Small intestine (tissue), 7 donors: Measurements from ENCODE around the gene CEL. TPM values are rescaled to one million over a fixed set of nuclear protein-coding genes. Genes with fewer than 3 reads are reported as not detected.

Experiments
- DNase-seq, 2 donors: peaks; one replicate each; pipeline versions ENCODE4 v3.0.0 to v3.0.0-alpha.2; 2013
- FAIRE-seq: peaks from 2 replicates; lab custom pipeline; 2012; peaks lifted over from hg19 to GRCh38; lab: Jason Lieb, UNC
- H3K27ac ChIP-seq, 3 donors: one replicate each; pipeline ENCODE4 v1.5.1; 2013; ENCODE audit warnings: low read length in 2 of 3, mild to moderate bottlenecking in 2 of 3, control low read depth in 1 of 3, inconsistent platforms in 1 of 3, low read depth in 1 of 3, moderate library complexity in 1 of 3
- H3K27me3 ChIP-seq, 3 donors: one replicate each; pipeline ENCODE4 v1.6.1; 2013; ENCODE audit warnings: low read length in 3 of 3, inconsistent platforms in 1 of 3; ENCODE audit not compliant: control insufficient read depth in 3 of 3, insufficient read depth in 3 of 3
- H3K36me3 ChIP-seq, 3 donors: one replicate each; pipeline ENCODE4 v1.6.1; 2013; ENCODE audit warnings: low read length in 3 of 3, inconsistent platforms in 1 of 3, low read depth in 1 of 3, mild to moderate bottlenecking in 1 of 3, moderate library complexity in 1 of 3; ENCODE audit not compliant: control insufficient read depth in 3 of 3, insufficient read depth in 2 of 3
- H3K4me1 ChIP-seq, 3 donors: one replicate each; pipeline ENCODE4 v1.6.1; 2013; ENCODE audit warnings: low read length in 2 of 3, inconsistent platforms in 1 of 3, low read depth in 1 of 3, mild to moderate bottlenecking in 1 of 3, moderate library complexity in 1 of 3; ENCODE audit not compliant: control insufficient read depth in 3 of 3, insufficient read depth in 2 of 3
- H3K4me3 ChIP-seq, 3 donors: one replicate each; pipeline ENCODE4 v1.5.1; 2013; ENCODE audit warnings: low read length in 3 of 3, control low read depth in 1 of 3, inconsistent platforms in 1 of 3, low read depth in 1 of 3, mild to moderate bottlenecking in 1 of 3, moderate library complexity in 1 of 3
- H3K9me3 ChIP-seq, 2 donors: one replicate each; pipeline ENCODE4 v1.6.1; 2013; ENCODE audit warnings: low read depth in 1 of 2, low read length in 1 of 2; ENCODE audit not compliant: control insufficient read depth in 2 of 2, insufficient read depth in 1 of 2
- WGBS, 3 donors: extraction: QIAGEN DNeasy Blood & Tissue Kit; methylation state at CpG; one replicate each; pipeline ENCODE4 v1.1.7; 2013; 5-methylcytosine and 5-hydroxymethylcytosine counted together
- polyA plus RNA-seq, 4 donors: library from polyadenylated mRNA; stranded (reverse) in 3 of 4; unstranded in 1 of 4; fragments of 200-250 nt in 3 of 4; fragments of 120-200 nt in 1 of 4; gene quantifications; one replicate each; pipeline versions ENCODE4 v1.2.1 to v1.2.3, GENCODE V29; 2013
- donor health status: healthy with polysubstance abuse.
- donor health status: control.
- donor health status: control.
- donor health status: Bipolar disorder and iron deficiency.
- donor health status: healthy.

Gene CEL
- polyA plus RNA-seq, 4 donors, result 2.8 to 463 (median 5.3) TPM

- Histone ChIP-seq H3K27me3 (no peaks in the 10 kb centered on the region), H3K4me3 (no peak overlapping the region), H3K27ac (no peak overlapping the region), H3K9me3 (peaks cover 0 to 4% of the 10 kb centered on the region in 2 donors), H3K36me3 (peaks cover 12 to 75% (median 15%) of the 10 kb centered on the region in 3 donors), H3K4me1 (no peaks in the 10 kb centered on the region)
- DNase-seq (no peak), FAIRE-seq (no peak)
- 86 to 87% (median 87%) methylated on average over 8 of the region's 8 CpGs for WGBS, 3 donors
Observed at GRCh38 chr9:133042676-133043075, 19.1 kb upstream of the CEL start.

DNA sequence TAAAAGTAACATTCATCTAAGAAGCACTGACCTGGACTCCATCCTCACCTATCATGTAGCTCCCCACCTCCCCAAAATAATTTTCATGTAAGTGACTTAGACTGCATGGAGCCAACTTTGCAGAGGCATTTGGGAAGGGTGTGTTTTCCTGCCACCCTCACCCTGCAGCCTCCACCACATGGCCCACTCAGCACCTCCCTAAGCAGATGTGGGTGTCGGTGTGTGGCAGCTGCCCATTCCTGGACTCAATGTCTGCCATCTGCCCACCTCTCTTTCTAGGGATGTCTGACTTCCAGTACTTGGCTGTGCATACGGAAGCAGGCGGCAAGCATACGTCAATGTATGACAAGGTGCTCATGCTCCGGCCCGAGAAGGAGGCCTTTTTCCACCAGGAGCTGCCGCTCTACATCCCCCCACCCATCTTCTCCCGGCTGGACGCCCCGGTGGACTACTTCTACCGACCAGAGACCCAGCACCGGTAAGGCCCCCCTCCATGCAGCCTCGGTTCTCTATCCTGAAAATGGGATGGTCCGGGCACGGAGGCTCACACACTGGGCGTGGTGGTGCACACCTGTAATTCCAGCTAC is 18.2 kb upstream of the CEL start:
- no peak for FAIRE-seq
- no peaks in the 10 kb centered on the region for H3K27me3 ChIP-seq
- no peak for DNase-seq
- peaks cover 12 to 77% (median 15%) of the 10 kb centered on the region in 3 donors for H3K36me3 ChIP-seq
- no peak overlapping the region for H3K4me3 ChIP-seq
- H3K4me1 ChIP-seq, result no peaks in the 10 kb centered on the region
- WGBS, 3 donors, result 94 to 98% (median 96%) methylated on average over 16 of the region's 16 CpGs
- no peak overlapping the region for H3K27ac ChIP-seq
- H3K9me3 ChIP-seq, result peaks cover 0 to 4% of the 10 kb centered on the region in 2 donors

GRCh38 chr9:133044125-133044524 is 17.7 kb upstream of the CEL start:
- peaks cover 0 to 4% of the 10 kb centered on the region in 2 donors for H3K9me3 ChIP-seq
- H3K36me3 ChIP-seq, result peaks cover 12 to 83% (median 15%) of the 10 kb centered on the region in 3 donors
- no peak for DNase-seq
- no peak overlapping the region for H3K4me3 ChIP-seq
- peaks cover 0 to 5% (median 0%) of the 10 kb centered on the region in 3 donors for H3K4me1 ChIP-seq
- H3K27ac ChIP-seq, result no peak overlapping the region
- no peak for FAIRE-seq
- 95 to 97% (median 96%) methylated on average over 6 of the region's 6 CpGs for WGBS, 3 donors
- H3K27me3 ChIP-seq, result no peaks in the 10 kb centered on the region

DNA sequence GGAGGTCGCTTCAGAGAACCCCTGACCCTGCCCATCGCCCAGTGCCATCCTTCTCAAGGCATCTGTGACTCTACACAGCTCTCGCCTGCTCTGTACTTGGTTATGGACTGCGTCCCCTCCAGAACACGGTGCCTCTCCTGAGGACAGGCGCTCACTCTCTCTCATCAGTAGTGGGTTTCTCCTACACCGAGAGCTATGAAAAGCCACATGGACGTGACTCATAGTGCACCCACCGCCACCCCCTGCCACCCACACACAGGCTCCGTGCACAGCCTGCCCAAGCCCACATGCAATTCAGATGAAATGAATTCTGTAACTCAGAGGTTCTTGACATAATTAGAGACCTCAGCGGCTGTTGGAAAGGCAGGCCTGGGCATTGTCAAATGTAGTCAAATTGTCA is 17.1 kb upstream of the CEL start:
- peaks cover 0 to 4% of the 10 kb centered on the region in 2 donors for H3K9me3 ChIP-seq
- H3K4me3 ChIP-seq, result no peak overlapping the region
- no peak for DNase-seq
- peaks cover 0 to 5% (median 0%) of the 10 kb centered on the region in 3 donors for H3K4me1 ChIP-seq
- H3K27ac ChIP-seq, result no peak overlapping the region
- WGBS, 3 donors, result 88 to 94% (median 91%) methylated on average over 11 of the region's 11 CpGs
- no peak for FAIRE-seq
- no peaks in the 10 kb centered on the region for H3K27me3 ChIP-seq
- peaks cover 12 to 81% (median 15%) of the 10 kb centered on the region in 3 donors for H3K36me3 ChIP-seq

- FAIRE-seq, result no peak
- WGBS, 3 donors, result 94 to 97% (median 94%) methylated on average over 15 of the region's 15 CpGs
Observed at GRCh38 chr9:133045132-133045531, 16.6 kb upstream of the CEL start.

GRCh38 chr9:133046196-133046899 is 15.4 kb upstream of the CEL start:
- H3K27ac ChIP-seq, result no peak overlapping the region
- no peak for FAIRE-seq
- H3K27me3 ChIP-seq, result no peaks in the 10 kb centered on the region
- 91 to 96% (median 96%) methylated on average over 9 of the region's 9 CpGs for WGBS, 3 donors
- H3K9me3 ChIP-seq, result no peaks in the 10 kb centered on the region
- DNase-seq, result no peak
- H3K4me3 ChIP-seq, result no peak overlapping the region
- H3K4me1 ChIP-seq, result peaks cover 0 to 21% (median 6%) of the 10 kb centered on the region in 3 donors
- H3K36me3 ChIP-seq, result peaks cover 12 to 88% (median 19%) of the 10 kb centered on the region in 3 donors

More at GRCh38 chr9:133045132-133045531, 16.6 kb upstream of the CEL start:
- no peak for DNase-seq
- Histone ChIP-seq H3K4me3 (no peak overlapping the region), H3K36me3 (peaks cover 12 to 82% (median 15%) of the 10 kb centered on the region in 3 donors), H3K27ac (no peak overlapping the region), H3K4me1 (peaks cover 0 to 9% (median 0%) of the 10 kb centered on the region in 3 donors), H3K27me3 (no peaks in the 10 kb centered on the region), H3K9me3 (peaks cover 0 to 4% of the 10 kb centered on the region in 2 donors)

GRCh38 chr9:133046900-133047295 is 14.9 kb upstream of the CEL start:
- Histone ChIP-seq H3K9me3 (no peaks in the 10 kb centered on the region), H3K4me3 (no peak overlapping the region), H3K4me1 (peaks cover 0 to 26% (median 6%) of the 10 kb centered on the region in 3 donors), H3K27me3 (no peaks in the 10 kb centered on the region), H3K27ac (no peak overlapping the region), H3K36me3 (peaks cover 12 to 88% (median 19%) of the 10 kb centered on the region in 3 donors)
- no peak for FAIRE-seq
- no peak for DNase-seq
- 89 to 93% (median 90%) methylated on average over 7 of the region's 7 CpGs for WGBS, 3 donors

DNA sequence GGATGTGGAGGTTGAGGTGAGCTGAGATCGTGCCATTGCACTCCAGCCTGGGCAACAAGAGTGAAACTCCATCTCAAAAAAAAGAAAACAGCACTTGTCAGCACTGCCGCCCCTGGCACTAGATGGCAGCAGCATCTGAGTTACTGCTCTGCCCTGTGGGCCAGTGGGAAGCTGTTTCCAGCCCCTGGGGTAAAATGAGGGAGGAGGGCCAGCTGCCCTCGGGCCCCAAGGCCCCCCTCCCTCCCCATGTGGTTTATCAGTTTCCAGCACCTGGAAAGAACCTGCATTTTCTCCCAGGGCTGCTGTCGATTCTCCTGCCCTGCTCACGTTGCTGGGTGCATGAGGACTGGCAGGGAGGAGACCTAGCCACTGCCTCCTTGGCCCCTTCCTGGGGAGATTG is 13.2 kb upstream of the CEL start:
- FAIRE-seq (no peak), DNase-seq (peak; percentile 62 to 64)
- Histone ChIP-seq H3K27ac (peak overlapping the region in 1 of 3 donors; percentile 1), H3K4me3 (no peak overlapping the region), H3K9me3 (no peaks in the 10 kb centered on the region), H3K4me1 (peaks cover 0 to 26% (median 6%) of the 10 kb centered on the region in 3 donors), H3K36me3 (peaks cover 13 to 88% (median 13%) of the 10 kb centered on the region in 3 donors), H3K27me3 (no peaks in the 10 kb centered on the region)
- WGBS, 3 donors, result 15 to 49% (median 20%) methylated on average over 5 of the region's 5 CpGs
